Tibial artery (tissue), 4 donors: ENCODE measurements around the gene REC114.
"Not testable (repeated sequence)": the region's sequence is repeated elsewhere in the genome, so short reads cannot be mapped to it uniquely, and the experiment has no call there.

Experiments
- DNase-seq, 2 donors: peaks; one replicate each; pipeline ENCODE4 v3.0.0-alpha.2; 2019
- H3K27ac ChIP-seq, 2 donors: fragments of 200-600 bp; sonication (generic) in 1 of 2; 1 replicate in 1 of 2; 2 replicates in 1 of 2; pipeline ENCODE4 v1.5.1; 2018 to 2019; ENCODE audit warnings: mild to moderate bottlenecking in 1 of 2
- H3K27me3 ChIP-seq, 2 donors: fragments of 200-600 bp; sonication (generic) in 1 of 2; one replicate each; pipeline versions ENCODE4 v1.5.1 to v1.6.0; 2016 to 2019
- H3K36me3 ChIP-seq, 3 donors: fragments of 200-600 bp; sonication (generic) in 2 of 3; one replicate each; pipeline ENCODE4 v1.5.1; 2016 to 2019; ENCODE audit warnings: mild to moderate bottlenecking in 2 of 3
- H3K4me1 ChIP-seq, 4 donors: fragments of 200-600 bp; sonication (generic) in 2 of 4; 1 replicate in 3 of 4; 2 replicates in 1 of 4; pipeline ENCODE4 v1.5.1; 2016 to 2019
- H3K4me3 ChIP-seq, 2 donors: fragments of 200-600 bp; sonication (generic) in 1 of 2; 1 replicate in 1 of 2; 2 replicates in 1 of 2; pipeline ENCODE4 v1.5.1; 2018 to 2019; ENCODE audit warnings: mild to moderate bottlenecking in 2 of 2
- H3K9me3 ChIP-seq, 3 donors: fragments of 200-600 bp; sonication (generic) in 1 of 3; one replicate each; pipeline ENCODE4 v1.5.1; 2016 to 2019
- CTCF ChIP-seq, 2 experiments: fragments of 200-600 bp in 1 of 2; fragments of 450-650 bp in 1 of 2; IDR thresholded peaks; one replicate each; pipeline ENCODE4 v1.5.1; 2017 to 2019; ENCODE audit warnings: antibody characterized with exemption in 2 of 2, mild to moderate bottlenecking in 1 of 2, moderate library complexity in 1 of 2
- intact Hi-C: fragments of 100-400 bp; cut with DNase I; formaldehyde crosslinking; loops from one replicate; pipeline ENCODE4 v1.15.0; 2023; ENCODE audit warnings: low total_unique reads

REC114 gene

GRCh38 chr15:73433873-73434272 is 9.1 kb upstream of the REC114 start:
- intact Hi-C loops: no loop called here
- Histone ChIP-seq H3K27ac (no peak overlapping the region), H3K4me1 (no peaks in the 10 kb centered on the region), H3K36me3 (no peaks in the 10 kb centered on the region), H3K27me3 (peaks cover 0 to 17% of the 10 kb centered on the region in 2 donors), H3K4me3 (no peak overlapping the region), H3K9me3 (no peaks in the 10 kb centered on the region)
- TF ChIP-seq CTCF (IDR thresholded peaks at IDR 0.05): no peak
- no peak for DNase-seq

- H3K4me1 ChIP-seq: no peaks in the 10 kb centered on the region
- peaks cover 0 to 15% of the 10 kb centered on the region in 2 donors for H3K27me3 ChIP-seq
- H3K27ac ChIP-seq: no peak overlapping the region
- DNase-seq: no peak
- H3K4me3 ChIP-seq: no peak overlapping the region
- no peak for TF ChIP-seq CTCF (IDR thresholded peaks at IDR 0.05)
- H3K9me3 ChIP-seq: no peaks in the 10 kb centered on the region
- no peaks in the 10 kb centered on the region for H3K36me3 ChIP-seq
- intact Hi-C loops: no loop called here
These were observed 6.4 kb upstream of the REC114 start for GRCh38 chr15:73436613-73437012.

- no peak overlapping the region for H3K4me3 ChIP-seq
- TF ChIP-seq CTCF (IDR thresholded peaks at IDR 0.05): no peak
- intact Hi-C loops: no loop called here
- no peaks in the 10 kb centered on the region for H3K36me3 ChIP-seq
- H3K9me3 ChIP-seq: no peaks in the 10 kb centered on the region
- H3K4me1 ChIP-seq: no peaks in the 10 kb centered on the region
- no peak overlapping the region for H3K27ac ChIP-seq
- peaks cover 0 to 19% of the 10 kb centered on the region in 2 donors for H3K27me3 ChIP-seq
- no peak for DNase-seq
These were observed 5.3 kb upstream of the REC114 start for GRCh38 chr15:73437543-73438109.

GRCh38 chr15:73438651-73439050 is 4.3 kb upstream of the REC114 start:
- no peak for TF ChIP-seq CTCF (IDR thresholded peaks at IDR 0.05)
- Histone ChIP-seq H3K4me1 (no peaks in the 10 kb centered on the region), H3K4me3 (no peak overlapping the region), H3K9me3 (no peaks in the 10 kb centered on the region), H3K27ac (no peak overlapping the region), H3K36me3 (no peaks in the 10 kb centered on the region), H3K27me3 (peaks cover 0 to 22% of the 10 kb centered on the region in 2 donors)
- intact Hi-C loops: no loop called here
- DNase-seq: no peak

GRCh38 chr15:73440571-73440970 is 2.4 kb upstream of the REC114 start:
- no peak for DNase-seq
- no peak overlapping the region for H3K4me3 ChIP-seq
- H3K27ac ChIP-seq: no peak overlapping the region
- TF ChIP-seq CTCF (IDR thresholded peaks at IDR 0.05): no peak
- no peaks in the 10 kb centered on the region for H3K36me3 ChIP-seq
- H3K4me1 ChIP-seq: no peaks in the 10 kb centered on the region
- H3K9me3 ChIP-seq: peaks cover 0 to 6% (median 0%) of the 10 kb centered on the region in 3 donors
- peaks cover 0 to 17% of the 10 kb centered on the region in 2 donors for H3K27me3 ChIP-seq
- intact Hi-C loops: no loop called here

- Histone ChIP-seq H3K27me3 (peaks cover 0 to 20% of the 10 kb centered on the region in 2 donors), H3K27ac (no peak overlapping the region), H3K4me1 (no peaks in the 10 kb centered on the region), H3K9me3 (peaks cover 0 to 6% (median 0%) of the 10 kb centered on the region in 3 donors), H3K36me3 (no peaks in the 10 kb centered on the region), H3K4me3 (no peak overlapping the region)
- no peak for TF ChIP-seq CTCF (IDR thresholded peaks at IDR 0.05)
- no peak for DNase-seq
- intact Hi-C loops: no loop called here
These were observed 543 bp upstream of the REC114 start for GRCh38 chr15:73442421-73442820.

- H3K4me1 ChIP-seq, intact Hi-C loops, H3K27ac ChIP-seq, H3K4me3 ChIP-seq, H3K36me3 ChIP-seq, DNase-seq: not testable (repeated sequence)
- Histone ChIP-seq H3K27me3 (peaks cover 0 to 17% of the 10 kb centered on the region in 2 donors), H3K9me3 (peaks cover 0 to 13% (median 6%) of the 10 kb centered on the region in 3 donors)
These were observed 4.5 kb downstream of the REC114 start for GRCh38 chr15:73447471-73447870.

GRCh38 chr15:73448158-73448758 is 5.3 kb downstream of the REC114 start:
- Histone ChIP-seq H3K9me3 (peaks cover 0 to 13% (median 6%) of the 10 kb centered on the region in 3 donors), H3K27me3 (peaks cover 0 to 12% of the 10 kb centered on the region in 2 donors)
- H3K4me3 ChIP-seq, intact Hi-C loops, H3K36me3 ChIP-seq, H3K4me1 ChIP-seq, DNase-seq, H3K27ac ChIP-seq: not testable (repeated sequence)
